Gastroesophageal sphincter (tissue), 4 donors: ENCODE results near the gene CCDC179. TPM values are rescaled to one million over a fixed set of nuclear protein-coding genes. Genes with fewer than 3 reads are reported as not detected.

Experiments used
- ATAC-seq: fragments of 150-250 bp; one replicate; pipeline ENCODE4 v1.9.1; 2016; ENCODE audit warnings: mild to moderate bottlenecking, moderate library complexity
- H3K27ac ChIP-seq, 4 donors: fragments of 200-600 bp; sonication (generic) in 3 of 4; 1 replicate in 3 of 4; 2 replicates in 1 of 4; pipeline ENCODE4 v1.5.1; 2016 to 2019
- H3K27me3 ChIP-seq: fragments of 200-600 bp; sonication (generic); one replicate; pipeline ENCODE4 v1.5.1; 2019
- H3K36me3 ChIP-seq, 2 donors: fragments of 200-600 bp; sonication (generic); one replicate each; pipeline ENCODE4 v1.5.1; 2019; ENCODE audit warnings: control low read depth in 1 of 2
- H3K4me1 ChIP-seq, 3 donors: fragments of 200-600 bp; sonication (generic); 1 replicate in 2 of 3; 2 replicates in 1 of 3; pipeline ENCODE4 v1.5.1; 2016 to 2019; ENCODE audit warnings: control low read depth in 2 of 3
- H3K4me3 ChIP-seq, 2 donors: fragments of 200-600 bp; sonication (generic); one replicate each; pipeline ENCODE4 v1.5.1; 2019; ENCODE audit warnings: mild to moderate bottlenecking in 1 of 2, moderate library complexity in 1 of 2
- H3K9me3 ChIP-seq, 3 donors: fragments of 200-600 bp; sonication (generic); one replicate each; pipeline ENCODE4 v1.5.1; 2017 to 2019; ENCODE audit warnings: control low read depth in 2 of 3
- CTCF ChIP-seq, 4 experiments: fragments of 200-600 bp in 2 of 4; fragments of 450-650 bp in 2 of 4; sonication (generic) in 1 of 4; IDR thresholded peaks; one replicate each; pipeline ENCODE4 v1.5.1; 2017 to 2019; ENCODE audit warnings: antibody characterized with exemption in 4 of 4, mild to moderate bottlenecking in 2 of 4, moderate library complexity in 2 of 4
- EP300 ChIP-seq: sonication (generic); formaldehyde crosslinking; IDR thresholded peaks from one replicate; pipeline ENCODE4 v1.6.1; 2017; ENCODE audit warnings: antibody characterized with exemption, mild to moderate bottlenecking
- POLR2A ChIP-seq, 2 donors: fragments of 450-650 bp; IDR thresholded peaks; one replicate each; pipeline ENCODE4 v1.6.1; 2017; ENCODE audit warnings: antibody characterized with exemption in 2 of 2, mild to moderate bottlenecking in 2 of 2, moderate library complexity in 1 of 2
- POLR2AphosphoS5 ChIP-seq: sonication (generic); formaldehyde crosslinking; IDR thresholded peaks from one replicate; pipeline ENCODE4 v1.6.1; 2017; ENCODE audit warnings: antibody characterized with exemption
- WGBS, 2 donors: methylation state at CpG; one replicate each; pipeline ENCODE4 v1.1.5; 2018; ENCODE audit warnings: low coverage in 1 of 2; 5-methylcytosine and 5-hydroxymethylcytosine counted together
- total RNA-seq, 4 donors: library from RNA; depleted of rRNA; stranded (reverse); fragments of >200 nt; gene quantifications; one replicate each; pipeline ENCODE4 v1.1.0, GENCODE V29; 2016

Gene CCDC179
- total RNA-seq, 4 donors from 2014 or later: not detected

- no peak overlapping the region for H3K4me3 ChIP-seq
- H3K4me1 ChIP-seq: no peaks in the 10 kb centered on the region
- no peaks in the 10 kb centered on the region for H3K9me3 ChIP-seq
- 91 to 97% methylated on average over 2 of the region's 2 CpGs for WGBS, 2 donors
- TF ChIP-seq CTCF (IDR thresholded peaks at IDR 0.05) (no peak), EP300 (no peak), POLR2AphosphoS5 (no peak), POLR2A (IDR thresholded peaks at IDR 0.05) (no peak)
- no peak for ATAC-seq
- H3K36me3 ChIP-seq: peaks cover 0 to 87% of the 10 kb centered on the region in 2 donors
- no peaks in the 10 kb centered on the region for H3K27me3 ChIP-seq
- H3K27ac ChIP-seq: no peak overlapping the region
Measured at GRCh38 chr11:22822203-22822602, 38.1 kb downstream of the CCDC179 start.

DNA sequence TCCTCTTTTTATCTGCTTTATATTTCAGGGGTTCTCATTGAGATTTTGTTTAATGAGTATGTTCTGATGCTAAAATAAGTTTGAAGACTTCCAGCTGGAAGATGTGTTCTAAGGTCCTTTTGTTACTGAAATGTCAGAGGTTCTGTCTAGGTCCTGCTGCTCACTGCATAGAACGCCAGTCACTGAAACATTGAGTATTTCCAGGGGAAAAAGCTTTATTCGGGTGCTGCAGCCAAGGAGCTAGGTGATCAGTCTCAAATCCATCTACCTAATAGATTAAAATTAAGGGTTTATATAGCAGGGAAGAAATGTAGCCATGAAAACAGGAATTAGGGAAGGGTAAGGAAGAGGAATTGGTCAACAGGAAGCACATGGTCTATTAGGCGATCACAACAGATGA is 50.4 kb downstream of the CCDC179 start:
- TF ChIP-seq EP300: no peak
- TF ChIP-seq POLR2A (IDR thresholded peaks at IDR 0.05): no peak
- no peak for TF ChIP-seq POLR2AphosphoS5
- TF ChIP-seq CTCF (IDR thresholded peaks at IDR 0.05): no peak
- no peak for ATAC-seq
- Histone ChIP-seq H3K27ac (no peak overlapping the region), H3K9me3 (no peaks in the 10 kb centered on the region), H3K4me1 (peaks cover 0 to 7% (median 0%) of the 10 kb centered on the region in 3 donors), H3K36me3 (no peaks in the 10 kb centered on the region), H3K27me3 (no peaks in the 10 kb centered on the region), H3K4me3 (no peak overlapping the region)
- WGBS, 2 donors: 73 to 82% methylated on average over 3 of the region's 3 CpGs

GRCh38 chr11:22808571-22809197 is 51.6 kb downstream of the CCDC179 start:
- H3K9me3 ChIP-seq: no peaks in the 10 kb centered on the region
- no peak for ATAC-seq
- peaks cover 0 to 7% (median 0%) of the 10 kb centered on the region in 3 donors for H3K4me1 ChIP-seq
- no peaks in the 10 kb centered on the region for H3K27me3 ChIP-seq
- H3K4me3 ChIP-seq: no peak overlapping the region
- H3K27ac ChIP-seq: peak overlapping the region in 1 of 4 donors; percentile 25
- 47 to 81% methylated on average over 2 to 3 of the region's 3 CpGs for WGBS, 2 donors
- TF ChIP-seq POLR2A (IDR thresholded peaks at IDR 0.05) (no peak), EP300 (no peak), CTCF (IDR thresholded peaks at IDR 0.05) (no peak), POLR2AphosphoS5 (no peak)
- no peaks in the 10 kb centered on the region for H3K36me3 ChIP-seq

DNA sequence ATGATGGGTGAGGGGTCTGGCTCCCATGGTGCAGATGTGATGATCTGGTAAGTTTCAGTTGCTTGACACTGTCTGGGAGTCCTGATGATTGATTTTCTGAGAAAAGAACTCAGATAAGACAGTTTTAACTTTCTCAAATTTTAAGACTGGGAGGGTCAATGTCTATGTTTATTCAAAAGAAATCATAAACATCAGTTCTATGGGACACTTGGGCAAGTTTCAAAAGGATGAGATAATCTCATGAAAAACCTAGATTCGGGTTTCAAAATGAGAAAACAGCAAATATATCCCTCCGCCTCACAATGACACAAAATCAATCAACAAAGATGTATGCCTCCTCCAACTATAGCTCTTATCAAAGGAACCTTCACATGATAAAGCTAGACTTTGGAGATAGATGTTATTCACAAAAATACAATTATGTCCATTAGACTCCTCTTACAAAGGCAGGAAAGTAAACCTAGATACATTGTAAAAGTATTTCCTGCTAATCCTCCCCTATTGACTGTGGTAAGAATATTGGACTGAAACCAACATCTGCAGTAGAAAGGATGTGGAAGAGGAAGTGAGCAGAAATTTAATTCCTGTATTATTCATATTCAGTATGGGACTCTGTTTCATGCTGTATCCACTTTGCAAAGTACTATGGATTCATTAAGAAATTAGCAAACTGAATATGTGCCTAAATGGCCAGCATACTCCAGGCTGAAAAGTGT is 52.3 kb downstream of the CCDC179 start:
- Histone ChIP-seq H3K4me1 (peaks cover 0 to 7% (median 0%) of the 10 kb centered on the region in 3 donors), H3K27ac (peak overlapping the region in 1 of 4 donors; percentile 25), H3K36me3 (no peaks in the 10 kb centered on the region), H3K9me3 (no peaks in the 10 kb centered on the region), H3K27me3 (no peaks in the 10 kb centered on the region), H3K4me3 (no peak overlapping the region)
- TF ChIP-seq POLR2AphosphoS5 (no peak), CTCF (IDR thresholded peaks at IDR 0.05) (no peak), EP300 (no peak), POLR2A (IDR thresholded peaks at IDR 0.05) (no peak)
- WGBS, 2 donors: 79 to 83% methylated on average over 2 of the region's 2 CpGs
- ATAC-seq: no peak

GRCh38 chr11:22807391-22807790 is 52.9 kb downstream of the CCDC179 start:
- Histone ChIP-seq H3K4me3 (no peak overlapping the region), H3K27me3 (no peaks in the 10 kb centered on the region), H3K27ac (no peak overlapping the region), H3K4me1 (peaks cover 0 to 7% (median 0%) of the 10 kb centered on the region in 3 donors), H3K9me3 (no peaks in the 10 kb centered on the region), H3K36me3 (no peaks in the 10 kb centered on the region)
- TF ChIP-seq POLR2AphosphoS5 (no peak), CTCF (IDR thresholded peaks at IDR 0.05) (no peak), POLR2A (IDR thresholded peaks at IDR 0.05) (no peak), EP300 (no peak)
- ATAC-seq: no peak
- 50 to 69% methylated on average over 1 to 2 of the region's 2 CpGs for WGBS, 2 donors
